Measurements from ENCODE around the gene PLB1.

PLB1 gene

DNA sequence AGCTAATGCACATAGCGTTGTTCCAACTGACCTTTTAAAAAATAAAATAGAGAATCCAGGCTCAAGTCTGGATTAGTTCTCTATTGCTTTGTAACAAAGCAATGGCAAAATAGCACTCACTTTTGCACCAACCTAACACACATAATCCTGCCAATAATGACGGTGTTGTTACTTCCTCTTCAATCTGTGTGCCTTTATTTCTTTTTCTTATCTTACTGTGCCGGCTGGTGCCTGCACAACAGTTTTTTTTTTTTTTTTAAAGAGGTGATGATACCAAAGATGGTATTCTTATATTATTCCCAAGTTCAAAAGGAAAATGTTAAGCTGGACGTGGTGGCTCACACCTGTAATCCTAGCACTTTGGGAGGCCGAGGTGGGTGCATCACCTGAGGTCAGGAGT is 3.4 kb downstream of the PLB1 start:
- H3K36me3 ChIP-seq (ENCODE audit: insufficient read depth, low read length): no peaks in the 10 kb centered on the region
- H3K79me2 ChIP-seq (ENCODE audit: insufficient read depth, low read length): no peaks in the 10 kb centered on the region
- H3K27me3 ChIP-seq (ENCODE audit: insufficient read depth, low read length, poor library complexity): peaks cover 11% of the 10 kb centered on the region
- TF ChIP-seq, protein P1, sequence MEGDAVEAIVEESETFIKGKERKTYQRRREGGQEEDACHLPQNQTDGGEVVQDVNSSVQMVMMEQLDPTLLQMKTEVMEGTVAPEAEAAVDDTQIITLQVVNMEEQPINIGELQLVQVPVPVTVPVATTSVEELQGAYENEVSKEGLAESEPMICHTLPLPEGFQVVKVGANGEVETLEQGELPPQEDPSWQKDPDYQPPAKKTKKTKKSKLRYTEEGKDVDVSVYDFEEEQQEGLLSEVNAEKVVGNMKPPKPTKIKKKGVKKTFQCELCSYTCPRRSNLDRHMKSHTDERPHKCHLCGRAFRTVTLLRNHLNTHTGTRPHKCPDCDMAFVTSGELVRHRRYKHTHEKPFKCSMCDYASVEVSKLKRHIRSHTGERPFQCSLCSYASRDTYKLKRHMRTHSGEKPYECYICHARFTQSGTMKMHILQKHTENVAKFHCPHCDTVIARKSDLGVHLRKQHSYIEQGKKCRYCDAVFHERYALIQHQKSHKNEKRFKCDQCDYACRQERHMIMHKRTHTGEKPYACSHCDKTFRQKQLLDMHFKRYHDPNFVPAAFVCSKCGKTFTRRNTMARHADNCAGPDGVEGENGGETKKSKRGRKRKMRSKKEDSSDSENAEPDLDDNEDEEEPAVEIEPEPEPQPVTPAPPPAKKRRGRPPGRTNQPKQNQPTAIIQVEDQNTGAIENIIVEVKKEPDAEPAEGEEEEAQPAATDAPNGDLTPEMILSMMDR (IDR thresholded peaks at IDR 0.05; ENCODE audit: borderline replicate concordance, extremely low read depth, low read length, poor library complexity, severe bottlenecking): no peak
- no peak for TF ChIP-seq EZH2 (IDR thresholded peaks at IDR 0.05; ENCODE audit: borderline replicate concordance, low read depth, low read length, severe bottlenecking)
- ATAC-seq (ENCODE audit: insufficient read depth, low read depth) (no peak), DNase-seq (no peak)
- no peaks in the 10 kb centered on the region for H3K9me3 ChIP-seq (ENCODE audit: insufficient read depth, low read length, severe bottlenecking)
- H3K9ac ChIP-seq (ENCODE audit: low read depth, low read length): no peak overlapping the region
- no peaks in the 10 kb centered on the region for H3K4me1 ChIP-seq (ENCODE audit: insufficient read depth, low read length)
- H3K27ac ChIP-seq (ENCODE audit: low read length): no peak overlapping the region
- H4K20me1 ChIP-seq (ENCODE audit: insufficient read depth, low read length): no peaks in the 10 kb centered on the region
- H3K4me2 ChIP-seq (ENCODE audit: insufficient read depth, low read length): no peak overlapping the region
- H2AFZ ChIP-seq (ENCODE audit: low read depth, low read length): no peak overlapping the region
- H3K4me3 ChIP-seq (ENCODE audit: low read depth in 1 of 2, low read length in 2 of 2): no peak overlapping the region

DNA sequence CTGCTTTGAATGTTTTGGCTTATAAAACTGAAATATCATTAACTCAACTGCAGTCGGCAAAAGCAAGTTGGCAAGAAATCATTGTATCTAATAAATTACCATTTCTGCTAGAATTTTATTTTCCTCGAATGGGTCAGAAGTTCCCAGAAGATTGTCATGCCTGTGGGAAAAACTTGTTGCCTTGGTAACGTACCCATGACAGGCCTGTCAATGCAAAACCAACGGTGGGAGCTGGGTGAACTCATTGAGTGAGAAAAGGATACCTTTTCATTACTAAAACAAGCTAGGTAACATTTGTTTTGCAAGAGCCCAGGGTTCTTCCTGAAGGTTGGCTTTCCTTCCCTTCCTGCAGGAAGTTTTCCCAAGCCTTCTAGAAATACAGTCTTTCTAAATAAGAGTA is 9.5 kb downstream of the PLB1 start:
- H3K4me1 ChIP-seq (ENCODE audit: insufficient read depth, low read length): no peaks in the 10 kb centered on the region
- DNase-seq (no peak), ATAC-seq (ENCODE audit: insufficient read depth, low read depth) (no peak)
- H3K4me3 ChIP-seq (ENCODE audit: low read depth in 1 of 2, low read length in 2 of 2): no peak overlapping the region
- no peak overlapping the region for H3K9ac ChIP-seq (ENCODE audit: low read depth, low read length)
- no peaks in the 10 kb centered on the region for H3K79me2 ChIP-seq (ENCODE audit: insufficient read depth, low read length)
- H3K27ac ChIP-seq (ENCODE audit: low read length): no peak overlapping the region
- H3K4me2 ChIP-seq (ENCODE audit: insufficient read depth, low read length): no peak overlapping the region
- H3K36me3 ChIP-seq (ENCODE audit: insufficient read depth, low read length): no peaks in the 10 kb centered on the region
- H2AFZ ChIP-seq (ENCODE audit: low read depth, low read length): no peak overlapping the region
- TF ChIP-seq, protein P1 (IDR thresholded peaks at IDR 0.05; ENCODE audit: borderline replicate concordance, extremely low read depth, low read length, poor library complexity, severe bottlenecking): no peak
- TF ChIP-seq EZH2 (IDR thresholded peaks at IDR 0.05; ENCODE audit: borderline replicate concordance, low read depth, low read length, severe bottlenecking): no peak
- H4K20me1 ChIP-seq (ENCODE audit: insufficient read depth, low read length): no peaks in the 10 kb centered on the region
- no peaks in the 10 kb centered on the region for H3K9me3 ChIP-seq (ENCODE audit: insufficient read depth, low read length, severe bottlenecking)
- peaks cover 14% of the 10 kb centered on the region for H3K27me3 ChIP-seq (ENCODE audit: insufficient read depth, low read length, poor library complexity)

DNA sequence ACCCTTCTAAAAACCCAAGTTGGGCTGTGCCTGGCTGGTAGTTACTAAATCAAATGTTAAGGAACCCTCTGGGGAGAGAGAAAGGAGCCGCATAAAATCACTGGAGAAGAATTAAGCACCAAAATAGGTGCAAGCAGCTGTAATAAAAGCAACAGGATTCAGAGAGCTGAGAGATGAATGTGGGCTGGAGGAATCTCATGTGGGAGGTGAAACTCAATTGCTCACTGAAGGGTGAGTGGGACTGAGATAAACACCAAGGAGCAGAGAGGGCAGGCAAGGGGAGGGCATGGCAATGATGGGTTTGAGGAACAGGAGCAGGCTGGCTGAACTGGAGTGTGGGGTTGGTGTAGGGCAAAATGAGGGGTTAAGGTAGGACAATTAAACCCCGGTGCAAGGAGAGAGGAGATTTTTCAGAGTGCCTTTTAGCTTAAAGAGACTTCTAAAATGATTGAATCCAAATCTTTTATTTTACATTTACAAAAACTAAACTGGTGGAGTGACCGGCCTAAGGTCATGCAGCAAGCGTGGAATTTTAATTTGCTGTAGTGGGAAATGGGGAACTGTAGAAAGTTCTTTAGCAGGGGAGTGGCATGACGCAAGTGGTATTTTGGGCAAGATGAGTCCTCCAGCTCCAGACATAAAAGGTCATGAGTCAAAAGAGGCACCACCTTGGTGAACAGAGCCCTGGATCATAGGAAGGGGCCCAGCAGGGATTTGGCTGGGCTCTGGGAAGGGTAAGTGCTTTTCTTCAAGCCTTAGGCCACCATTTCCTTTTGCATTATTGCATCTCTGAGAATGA is 10.5 kb downstream of the PLB1 start:
- H3K9ac ChIP-seq (ENCODE audit: low read depth, low read length): no peak overlapping the region
- H3K27ac ChIP-seq (ENCODE audit: low read length): no peak overlapping the region
- ATAC-seq (ENCODE audit: insufficient read depth, low read depth) (no peak), DNase-seq (no peak)
- no peak overlapping the region for H3K4me2 ChIP-seq (ENCODE audit: insufficient read depth, low read length)
- no peaks in the 10 kb centered on the region for H3K79me2 ChIP-seq (ENCODE audit: insufficient read depth, low read length)
- no peaks in the 10 kb centered on the region for H3K9me3 ChIP-seq (ENCODE audit: insufficient read depth, low read length, severe bottlenecking)
- TF ChIP-seq, protein P1 (IDR thresholded peaks at IDR 0.05; ENCODE audit: borderline replicate concordance, extremely low read depth, low read length, poor library complexity, severe bottlenecking): no peak
- TF ChIP-seq EZH2 (IDR thresholded peaks at IDR 0.05; ENCODE audit: borderline replicate concordance, low read depth, low read length, severe bottlenecking): no peak
- H3K36me3 ChIP-seq (ENCODE audit: insufficient read depth, low read length): no peaks in the 10 kb centered on the region
- H3K27me3 ChIP-seq (ENCODE audit: insufficient read depth, low read length, poor library complexity): peaks cover 8% of the 10 kb centered on the region
- H2AFZ ChIP-seq (ENCODE audit: low read depth, low read length): no peak overlapping the region
- no peaks in the 10 kb centered on the region for H3K4me1 ChIP-seq (ENCODE audit: insufficient read depth, low read length)
- H4K20me1 ChIP-seq (ENCODE audit: insufficient read depth, low read length): no peaks in the 10 kb centered on the region
- no peak overlapping the region for H3K4me3 ChIP-seq (ENCODE audit: low read depth in 1 of 2, low read length in 2 of 2)

Data from DND-41 (cell line).